K562 (cell line): ENCODE data around the gene TRIM44.

Source experiments
- EZH2 ChIP-seq: IDR thresholded peaks from 2 replicates; pipeline ENCODE4 v1.6.1; 2012; ENCODE audit warnings: low read depth, mild to moderate bottlenecking, inconsistent platforms, low read length, borderline replicate concordance
- MCM3 ChIP-seq: fragments of 450-650 bp; IDR thresholded peaks from 2 replicates; pipeline ENCODE4 v1.6.1; 2016
- MYC ChIP-seq, 2 experiments: fragments of 250-450 bp in 1 of 2; sonication (Bioruptor Pico) in 1 of 2; IDR thresholded peaks; 2 replicates each; pipeline versions ENCODE4 v1.5.1 to v1.6.1; 2012 to 2021; ENCODE audit warnings: low read depth in 2 of 2, borderline replicate concordance in 1 of 2, improper control_type of control experiment in 1 of 2, low read length in 1 of 2, mild to moderate bottlenecking in 1 of 2, moderate library complexity in 1 of 2
- PML ChIP-seq: IDR thresholded peaks from 2 replicates; pipeline ENCODE4 v1.6.1; 2012; ENCODE audit warnings: low read length, inconsistent platforms
- ZNF41 ChIP-seq: fragments of 250-450 bp; sonication (Bioruptor Pico); conservative IDR thresholded peaks from 2 replicates; pipeline ENCODE4 v1.4.0; 2020; ENCODE audit warnings: mild to moderate bottlenecking
- ZNF785 ChIP-seq: fragments of 250-450 bp; sonication (Bioruptor Pico); IDR thresholded peaks from 2 replicates; pipeline ENCODE4 v1.4.0; 2020; ENCODE audit warnings: mild to moderate bottlenecking
- TF ChIP-seq, protein P1 (sequence below): sonication (generic); formaldehyde crosslinking; IDR thresholded peaks from 2 replicates; pipeline ENCODE4 v1.8.0; 2023; ENCODE audit warnings: mild to moderate bottlenecking, missing genetic modification reagents

- TF ChIP-seq ZNF785 (CRISPR knock-in tag) (no peak), EZH2 (no peak), MYC (IDR thresholded peaks at IDR 0.05; ENCODE audit: low read depth, low read length) (no peak), MYC (CRISPR knock-in tag; IDR thresholded peaks at IDR 0.05; ENCODE audit: borderline replicate concordance, low read depth) (no peak), MCM3 (no peak), ZNF41 (no peak), PML (no peak)
- TF ChIP-seq, protein P1, sequence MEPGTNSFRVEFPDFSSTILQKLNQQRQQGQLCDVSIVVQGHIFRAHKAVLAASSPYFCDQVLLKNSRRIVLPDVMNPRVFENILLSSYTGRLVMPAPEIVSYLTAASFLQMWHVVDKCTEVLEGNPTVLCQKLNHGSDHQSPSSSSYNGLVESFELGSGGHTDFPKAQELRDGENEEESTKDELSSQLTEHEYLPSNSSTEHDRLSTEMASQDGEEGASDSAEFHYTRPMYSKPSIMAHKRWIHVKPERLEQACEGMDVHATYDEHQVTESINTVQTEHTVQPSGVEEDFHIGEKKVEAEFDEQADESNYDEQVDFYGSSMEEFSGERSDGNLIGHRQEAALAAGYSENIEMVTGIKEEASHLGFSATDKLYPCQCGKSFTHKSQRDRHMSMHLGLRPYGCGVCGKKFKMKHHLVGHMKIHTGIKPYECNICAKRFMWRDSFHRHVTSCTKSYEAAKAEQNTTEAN (CRISPR knock-in tag): no peak
Measured at GRCh38 chr11:35787013-35787504, 124.5 kb downstream of the TRIM44 start.
